A549 (cell line): Measurements from ENCODE around the gene PANX1. TPM values are rescaled to one million over a fixed set of nuclear protein-coding genes. Genes with fewer than 3 reads are reported as not detected.

Source experiments
- ATAC-seq, 2 experiments: fragments of 200-7000 bp in 1 of 2; fragments of >200 bp in 1 of 2; cut with Nextera tagmentation in 1 of 2; cut with Tn5 transposase in 1 of 2; 3 replicates each; pipeline versions ENCODE4 v1.8.0 to v1.9.1; 2018 to 2020; ENCODE audit warnings: mild to moderate bottlenecking in 1 of 2, moderate library complexity in 1 of 2
- CTCF ChIA-PET: fragments of 300-600 bp; sonication (Branson Sonifier 250); formaldehyde crosslinking; extraction: SDS; loops from one replicate; lab custom pipeline; 2021; ENCODE audit warnings: antibody characterized with exemption, inconsistent platforms; lab: Yijun Ruan, JAX
- POLR2A ChIA-PET: fragments of 350-600 bp; formaldehyde crosslinking; extraction: SDS; loops from one replicate; lab custom pipeline; 2021; ENCODE audit warnings: antibody characterized with exemption, inconsistent platforms; lab: Yijun Ruan, JAX
- DNase-seq, 2 experiments: peaks; one replicate each; pipeline versions ENCODE4 v3.0.0 to v3.0.0-alpha.2; 2011 to 2016; ENCODE audit warnings: low read depth in 1 of 2, low spot score in 1 of 2
- FAIRE-seq: peaks from 2 replicates; lab custom pipeline; 2011; peaks lifted over from hg19 to GRCh38; lab: Jason Lieb, UNC
- H3K27ac ChIP-seq, 2 experiments: fragments of >200 bp; sonication (Bioruptor Twin); formaldehyde crosslinking; 3 replicates each; pipeline ENCODE4 v1.5.1; 2016 to 2017
- H3K4me1 ChIP-seq: fragments of >200 bp; sonication (Bioruptor Twin); formaldehyde crosslinking; 3 replicates; pipeline ENCODE4 v1.6.1; 2016
- H3K4me2 ChIP-seq: fragments of >200 bp; sonication (Bioruptor Twin); formaldehyde crosslinking; 3 replicates; pipeline ENCODE4 v1.6.1; 2016
- H3K4me3 ChIP-seq: fragments of >200 bp; sonication (Bioruptor Twin); formaldehyde crosslinking; 3 replicates; pipeline ENCODE4 v1.5.1; 2016
- H3K9me3 ChIP-seq: fragments of >200 bp; sonication (Bioruptor Twin); formaldehyde crosslinking; 3 replicates; pipeline ENCODE4 v1.6.1; 2016
- BCL3 ChIP-seq: fragments of >200 bp; sonication (Bioruptor Twin); formaldehyde crosslinking; IDR thresholded peaks from 3 replicates; pipeline ENCODE4 v1.6.1; 2016
- CEBPB ChIP-seq, 2 experiments: fragments of >200 bp in 1 of 2; sonication (Bioruptor Twin) in 1 of 2; formaldehyde crosslinking in 1 of 2; IDR thresholded peaks; 2 replicates each; pipeline ENCODE4 v1.6.1; 2012 to 2016
- CHD2 ChIP-seq: fragments of 150-350 bp; IDR thresholded peaks from 2 replicates; pipeline ENCODE4 v1.6.1; 2014; ENCODE audit warnings: low read length; ENCODE audit not compliant: partially characterized antibody
- E2F6 ChIP-seq: IDR thresholded peaks from 2 replicates; pipeline ENCODE4 v1.6.1; 2012; ENCODE audit warnings: low read depth, borderline replicate concordance
- EHF ChIP-seq: fragments of 250-450 bp; sonication (Bioruptor Pico); IDR thresholded peaks from 2 replicates; pipeline ENCODE4 v1.5.0; 2020; ENCODE audit warnings: mild to moderate bottlenecking
- EP300 ChIP-seq, 2 experiments: fragments of >200 bp; sonication (Bioruptor Twin); formaldehyde crosslinking; IDR thresholded peaks; 2 replicates in 1 of 2; 3 replicates in 1 of 2; pipeline ENCODE4 v1.6.1; 2016 to 2017
- ESRRA ChIP-seq: fragments of 150-350 bp; IDR thresholded peaks from 2 replicates; pipeline ENCODE4 v1.6.1; 2014; ENCODE audit warnings: mild to moderate bottlenecking, low read length, borderline replicate concordance
- FOSB ChIP-seq: fragments of 250-450 bp; sonication (Bioruptor Pico); IDR thresholded peaks from 2 replicates; pipeline ENCODE4 v1.5.0; 2020; ENCODE audit warnings: mild to moderate bottlenecking, moderate library complexity
- FOXS1 ChIP-seq: fragments of 250-450 bp; sonication (Bioruptor Pico); IDR thresholded peaks from 2 replicates; pipeline ENCODE4 v1.5.0; 2020; ENCODE audit warnings: mild to moderate bottlenecking, moderate library complexity
- GATA3 ChIP-seq: IDR thresholded peaks from 2 replicates; pipeline ENCODE4 v1.6.1; 2012; ENCODE audit warnings: borderline replicate concordance
- HDAC2 ChIP-seq: fragments of 200-600 bp; sonication (generic); IDR thresholded peaks from 2 replicates; pipeline ENCODE4 v1.6.1; 2016
- HES2 ChIP-seq: fragments of >200 bp; sonication (Bioruptor Twin); formaldehyde crosslinking; IDR thresholded peaks from 2 replicates; pipeline ENCODE4 v1.6.1; 2016
- HOXA7 ChIP-seq: fragments of 250-450 bp; sonication (Bioruptor Pico); IDR thresholded peaks from 2 replicates; pipeline ENCODE4 v1.5.0; 2020; ENCODE audit warnings: mild to moderate bottlenecking, moderate library complexity
- JUNB ChIP-seq: fragments of >200 bp; sonication (Bioruptor Twin); formaldehyde crosslinking; IDR thresholded peaks from 2 replicates; pipeline ENCODE4 v1.6.1; 2016
- MAFK ChIP-seq: fragments of 450-650 bp; IDR thresholded peaks from 2 replicates; pipeline ENCODE4 v1.6.1; 2014; ENCODE audit not compliant: partially characterized antibody
- MAZ ChIP-seq: fragments of 150-350 bp; IDR thresholded peaks from 2 replicates; pipeline ENCODE4 v1.6.1; 2014; ENCODE audit warnings: antibody characterized with exemption, low read depth, low read length, borderline replicate concordance
- MYC ChIP-seq: IDR thresholded peaks from 2 replicates; pipeline ENCODE4 v1.6.1; 2012; ENCODE audit warnings: mild to moderate bottlenecking, inconsistent platforms, low read length, improper control_type of control experiment, borderline replicate concordance
- NFE2L2 ChIP-seq: fragments of 150-350 bp; conservative IDR thresholded peaks from 2 replicates; pipeline ENCODE4 v1.6.1; 2014; ENCODE audit warnings: low read length
- NPAS2 ChIP-seq: fragments of 250-450 bp; sonication (Bioruptor Pico); IDR thresholded peaks from 2 replicates; pipeline ENCODE4 v1.8.0; 2022; ENCODE audit warnings: mild to moderate bottlenecking, moderate library complexity, borderline replicate concordance
- NR3C1 ChIP-seq: fragments of >200 bp; sonication (Bioruptor Twin); formaldehyde crosslinking; IDR thresholded peaks from 3 replicates; pipeline ENCODE4 v1.6.1; 2017
- POLR2A ChIP-seq: IDR thresholded peaks from 2 replicates; pipeline ENCODE4 v1.6.1; 2012; ENCODE audit warnings: mild to moderate bottlenecking, low read length
- POLR2AphosphoS2 ChIP-seq: conservative IDR thresholded peaks from 2 replicates; pipeline ENCODE4 v1.6.1; 2012; ENCODE audit warnings: low read length, improper control_type of control experiment, inconsistent platforms
- RAD21 ChIP-seq, 2 experiments: fragments of >200 bp in 1 of 2; sonication (Bioruptor Twin) in 1 of 2; formaldehyde crosslinking in 1 of 2; IDR thresholded peaks in 1 of 2; conservative IDR thresholded peaks in 1 of 2; 2 replicates in 1 of 2; 3 replicates in 1 of 2; pipeline ENCODE4 v1.6.1; 2012 to 2018; ENCODE audit warnings: inconsistent platforms in 1 of 2
- RCOR1 ChIP-seq: fragments of 150-350 bp; IDR thresholded peaks from 2 replicates; pipeline ENCODE4 v1.6.1; 2014; ENCODE audit warnings: antibody characterized with exemption, low read length, low read depth
- RFX5 ChIP-seq: fragments of 450-650 bp; IDR thresholded peaks from 2 replicates; pipeline ENCODE4 v1.7.1; 2014; ENCODE audit warnings: antibody characterized with exemption, mild to moderate bottlenecking, moderate library complexity
- SMC3 ChIP-seq: fragments of >200 bp; sonication (Bioruptor Twin); formaldehyde crosslinking; IDR thresholded peaks from 3 replicates; pipeline ENCODE4 v1.6.1; 2018; ENCODE audit warnings: inconsistent platforms
- SREBF2 ChIP-seq: fragments of 450-650 bp; IDR thresholded peaks from 2 replicates; pipeline ENCODE4 v1.6.1; 2014; ENCODE audit warnings: mild to moderate bottlenecking, moderate library complexity
- TFCP2L1 ChIP-seq: fragments of 250-450 bp; sonication (Bioruptor Pico); IDR thresholded peaks from 2 replicates; pipeline ENCODE4 v1.5.0; 2021; ENCODE audit warnings: mild to moderate bottlenecking
- USF2 ChIP-seq: fragments of 450-650 bp; IDR thresholded peaks from 2 replicates; pipeline ENCODE4 v1.6.1; 2014; ENCODE audit warnings: antibody characterized with exemption
- WGBS: methylation state at CpG from one replicate; pipeline ENCODE4 v1.1.6; 2017; ENCODE audit errors: missing lambda C conversion rate; 5-methylcytosine and 5-hydroxymethylcytosine counted together
- polyA plus RNA-seq, 4 experiments: library from polyadenylated mRNA; depleted of rRNA in 3 of 4; stranded (reverse); fragments of >200 nt; fragmentation: RNase III in 1 of 4; extraction: RNeasy Plus Mini Kit Qiagen cat#74134 plus additional on column Dnase treatment in 1 of 4; gene quantifications; 2 replicates in 3 of 4; 3 replicates in 1 of 4; pipeline ENCODE4 v1.2.3, GENCODE V29; 2011 to 2017

PANX1 gene
- polyA plus RNA-seq, 2 of the 4 experiments (the other 2 are of a cell fraction): 11.0 to 13.3 TPM

- Histone ChIP-seq H3K4me3 (no peak overlapping the region), H3K27ac (no peak overlapping the region), H3K4me1 (peaks cover 5% of the 10 kb centered on the region; the same call in 1 of the 3 replicates), H3K9me3 (no peaks in the 10 kb centered on the region), H3K4me2 (no peak overlapping the region)
- ChIA-PET POLR2A (no interaction called here), CTCF (interaction anchor here (0.7 to 4.2 kb wide), 10 partner anchors 10 to 1346 kb away, joined by 3 to 20 read pairs (median 4); no protein-coding TSS in a partner anchor)
- no peak for ATAC-seq
- no peak for DNase-seq
- no peak for TF ChIP-seq RFX5
- no peak for TF ChIP-seq NFE2L2
- no peak for TF ChIP-seq HDAC2
- TF ChIP-seq ESRRA: no peak
- no peak for TF ChIP-seq E2F6
- TF ChIP-seq MAZ: no peak
- no peak for TF ChIP-seq NPAS2 (CRISPR knock-in tag)
- TF ChIP-seq SMC3: no peak
- no peak for TF ChIP-seq NR3C1
- TF ChIP-seq MAFK: no peak
- no peak for TF ChIP-seq EHF
- no peak for TF ChIP-seq FOSB (CRISPR knock-in tag)
- no peak for TF ChIP-seq HOXA7 (CRISPR knock-in tag)
- TF ChIP-seq BCL3: no peak
- TF ChIP-seq TFCP2L1 (CRISPR knock-in tag): no peak
- no peak for TF ChIP-seq MYC
- no peak for TF ChIP-seq HES2
- no peak for TF ChIP-seq EP300 (IDR thresholded peaks at IDR 0.05)
- no peak for FAIRE-seq
Measured at GRCh38 chr11:94185416-94186084, 56.9 kb downstream of the PANX1 start.

- ATAC-seq (no peak), DNase-seq (no peak), FAIRE-seq (no peak)
- 81% methylated on average over 8 of the region's 8 CpGs for WGBS
- Histone ChIP-seq H3K4me1 (peaks cover 5% of the 10 kb centered on the region; the same call in 1 of the 3 replicates), H3K27ac (no peak overlapping the region), H3K4me3 (no peak overlapping the region), H3K9me3 (no peaks in the 10 kb centered on the region), H3K4me2 (no peak overlapping the region)
- TF ChIP-seq CEBPB (IDR thresholded peaks at IDR 0.05): no peak
- no peak for TF ChIP-seq SREBF2
- TF ChIP-seq GATA3: no peak
- no peak for TF ChIP-seq POLR2AphosphoS2
- no peak for TF ChIP-seq NR3C1
- no peak for TF ChIP-seq RAD21 (conservative IDR thresholded peaks at IDR 0.05 in 1 of 2, IDR thresholded peaks at IDR 0.05 in 1 of 2)
- no peak for TF ChIP-seq NPAS2 (CRISPR knock-in tag)
- no peak for TF ChIP-seq E2F6
- no peak for TF ChIP-seq MAFK
- no peak for TF ChIP-seq USF2
- TF ChIP-seq RCOR1: no peak
- TF ChIP-seq NFE2L2: no peak
- no peak for TF ChIP-seq MAZ
- no peak for TF ChIP-seq CHD2
- no peak for TF ChIP-seq FOXS1
- TF ChIP-seq HDAC2: no peak
- TF ChIP-seq HOXA7 (CRISPR knock-in tag): no peak
- no peak for TF ChIP-seq JUNB
- TF ChIP-seq POLR2A: no peak
- TF ChIP-seq ESRRA: no peak
- CTCF ChIA-PET: interaction anchor here (0.7 to 1.2 kb wide), 3 partner anchors 11 to 291 kb away, joined by 3 to 4 read pairs (median 4); no protein-coding TSS in a partner anchor
- POLR2A ChIA-PET: no interaction called here
Measured at GRCh38 chr11:94186342-94187203, 57.9 kb downstream of the PANX1 start.
